ENCODE measurements around the gene BEND6.

DNA sequence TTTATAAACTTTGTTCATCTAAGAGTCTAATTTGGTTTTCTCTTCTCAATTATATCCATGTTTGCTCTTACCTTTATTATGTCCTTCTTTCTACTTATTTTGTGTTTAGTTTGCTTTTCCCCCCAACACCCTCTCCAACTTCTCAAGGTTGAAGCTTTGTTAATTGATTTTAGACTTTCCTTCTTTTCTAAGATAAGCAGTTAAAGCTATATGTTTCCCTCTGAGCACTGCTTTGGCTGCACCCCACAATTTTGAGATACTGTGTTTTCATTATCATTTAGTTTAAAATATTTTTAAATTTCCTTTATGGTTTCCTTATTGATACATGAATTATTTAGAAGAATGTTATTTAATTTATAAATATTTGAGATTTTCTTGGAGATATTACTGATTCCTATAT is 13.9 kb upstream of the BEND6 start:
- TF ChIP-seq POLR2A (IDR thresholded peaks at IDR 0.05; ENCODE audit: low read depth, low read length) (no peak), MXI1 (IDR thresholded peaks at IDR 0.05; ENCODE audit: borderline replicate concordance, low read depth, low read length) (no peak), SMC3 (IDR thresholded peaks at IDR 0.05; ENCODE audit: low read depth, low read length) (no peak), RFX5 (IDR thresholded peaks at IDR 0.05; ENCODE audit: low read depth, low read length) (no peak)
- TF ChIP-seq, protein P1, sequence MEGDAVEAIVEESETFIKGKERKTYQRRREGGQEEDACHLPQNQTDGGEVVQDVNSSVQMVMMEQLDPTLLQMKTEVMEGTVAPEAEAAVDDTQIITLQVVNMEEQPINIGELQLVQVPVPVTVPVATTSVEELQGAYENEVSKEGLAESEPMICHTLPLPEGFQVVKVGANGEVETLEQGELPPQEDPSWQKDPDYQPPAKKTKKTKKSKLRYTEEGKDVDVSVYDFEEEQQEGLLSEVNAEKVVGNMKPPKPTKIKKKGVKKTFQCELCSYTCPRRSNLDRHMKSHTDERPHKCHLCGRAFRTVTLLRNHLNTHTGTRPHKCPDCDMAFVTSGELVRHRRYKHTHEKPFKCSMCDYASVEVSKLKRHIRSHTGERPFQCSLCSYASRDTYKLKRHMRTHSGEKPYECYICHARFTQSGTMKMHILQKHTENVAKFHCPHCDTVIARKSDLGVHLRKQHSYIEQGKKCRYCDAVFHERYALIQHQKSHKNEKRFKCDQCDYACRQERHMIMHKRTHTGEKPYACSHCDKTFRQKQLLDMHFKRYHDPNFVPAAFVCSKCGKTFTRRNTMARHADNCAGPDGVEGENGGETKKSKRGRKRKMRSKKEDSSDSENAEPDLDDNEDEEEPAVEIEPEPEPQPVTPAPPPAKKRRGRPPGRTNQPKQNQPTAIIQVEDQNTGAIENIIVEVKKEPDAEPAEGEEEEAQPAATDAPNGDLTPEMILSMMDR (conservative IDR thresholded peaks at IDR 0.05; ENCODE audit: low read depth, low read length) = no peak
- TF ChIP-seq, protein P2, sequence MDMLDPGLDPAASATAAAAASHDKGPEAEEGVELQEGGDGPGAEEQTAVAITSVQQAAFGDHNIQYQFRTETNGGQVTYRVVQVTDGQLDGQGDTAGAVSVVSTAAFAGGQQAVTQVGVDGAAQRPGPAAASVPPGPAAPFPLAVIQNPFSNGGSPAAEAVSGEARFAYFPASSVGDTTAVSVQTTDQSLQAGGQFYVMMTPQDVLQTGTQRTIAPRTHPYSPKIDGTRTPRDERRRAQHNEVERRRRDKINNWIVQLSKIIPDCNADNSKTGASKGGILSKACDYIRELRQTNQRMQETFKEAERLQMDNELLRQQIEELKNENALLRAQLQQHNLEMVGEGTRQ (IDR thresholded peaks at IDR 0.05; ENCODE audit: low read depth, low read length) = no peak

Measured in IMR-90 (cell line).